HG02943 (cell line): ENCODE results near the gene SUPT6H.
"Not testable (repeated sequence)": the region's sequence is repeated elsewhere in the genome, so short reads cannot be mapped to it uniquely, and the experiment has no call there.

Source experiments
- ATAC-seq: cut with Tn5 transposase; IDR thresholded peaks from one replicate; pipeline ENCODE4 v1.9.1; 2021; ENCODE audit warnings: mild to moderate bottlenecking, low read depth, moderate library complexity; ENCODE audit not compliant: unreplicated experiment

Gene SUPT6H

GRCh38 chr17:28716740-28717577 is 55.0 kb downstream of the SUPT6H start:
- ATAC-seq = no peak

GRCh38 chr17:28717578-28718332 is 55.8 kb downstream of the SUPT6H start, which contains the start of gene RAB34:
RAB34 (minus strand) TSS chr17:28717868; CDS start chr17:28717266, 602 bp downstream.
- no peak for ATAC-seq

- ATAC-seq = no peak
Observed at GRCh38 chr17:28718333-28719020, 56.5 kb downstream of the SUPT6H start.

GRCh38 chr17:28719021-28719433 is 57.0 kb downstream of the SUPT6H start:
- ATAC-seq = no peak

- ATAC-seq = no peak
Observed at GRCh38 chr17:28720247-28720996, 58.4 kb downstream of the SUPT6H start.

- ATAC-seq = not testable (repeated sequence)
Observed at GRCh38 chr17:28720997-28721329, 59.0 kb downstream of the SUPT6H start.

GRCh38 chr17:28722417-28723158 is 60.6 kb downstream of the SUPT6H start:
- ATAC-seq = no peak

GRCh38 chr17:28723159-28723835 is 61.3 kb downstream of the SUPT6H start:
- ATAC-seq = no peak

- ATAC-seq = not testable (repeated sequence)
Observed at GRCh38 chr17:28723836-28724499, 62.0 kb downstream of the SUPT6H start.

GRCh38 chr17:28724500-28725165 is 62.6 kb downstream of the SUPT6H start:
- ATAC-seq = no peak

- no peak for ATAC-seq
Observed at GRCh38 chr17:28725166-28725659, 63.2 kb downstream of the SUPT6H start.

GRCh38 chr17:28725660-28726225 is 63.7 kb downstream of the SUPT6H start:
- no peak for ATAC-seq

- ATAC-seq = no peak
Observed at GRCh38 chr17:28726226-28726626, 64.2 kb downstream of the SUPT6H start, which contains the start of gene TLCD1. TLCD1 (minus strand) TSS chr17:28726233; CDS start chr17:28726097, 136 bp downstream.

- peak; percentile 38 for ATAC-seq
Observed at GRCh38 chr17:28726627-28727491, 64.9 kb downstream of the SUPT6H start.

GRCh38 chr17:28728364-28729200 is 66.6 kb downstream of the SUPT6H start, which contains the start of gene NEK8:
NEK8 (plus strand) TSS chr17:28728788; CDS start chr17:28728814, 26 bp downstream.
- peak; percentile 41 for ATAC-seq

GRCh38 chr17:28729950-28730330 is 67.9 kb downstream of the SUPT6H start:
- ATAC-seq = no peak
